Mucosa of rectum (tissue), 2 donors: ENCODE measurements around the gene LSMEM2.
A peak's percentile ranks its signal among the peaks of the same experiment; 100 is the strongest.

Source experiments
- H3K27ac ChIP-seq, 2 donors: one replicate each; pipeline ENCODE4 v1.7.0; 2013; ENCODE audit warnings: inconsistent platforms in 2 of 2, low read depth in 2 of 2, low read length in 2 of 2
- H3K27me3 ChIP-seq, 2 donors: one replicate each; pipeline ENCODE4 v1.7.0; 2013; ENCODE audit warnings: low read length in 2 of 2; ENCODE audit not compliant: control insufficient read depth in 2 of 2, insufficient read depth in 2 of 2
- H3K36me3 ChIP-seq, 2 donors: one replicate each; pipeline ENCODE4 v1.7.0; 2013; ENCODE audit warnings: low read length in 2 of 2; ENCODE audit not compliant: control insufficient read depth in 2 of 2, insufficient read depth in 2 of 2
- H3K4me1 ChIP-seq, 2 donors: one replicate each; pipeline ENCODE4 v1.7.0; 2013; ENCODE audit warnings: low read length in 2 of 2, mild to moderate bottlenecking in 1 of 2; ENCODE audit not compliant: control insufficient read depth in 2 of 2, insufficient read depth in 2 of 2
- H3K4me3 ChIP-seq, 2 donors: one replicate each; pipeline ENCODE4 v1.7.0; 2013; ENCODE audit warnings: low read length in 2 of 2
- H3K9ac ChIP-seq, 2 donors: one replicate each; pipeline ENCODE4 v1.7.0; 2013; ENCODE audit warnings: low read length in 2 of 2, low read depth in 1 of 2, mild to moderate bottlenecking in 1 of 2
- H3K9me3 ChIP-seq, 2 donors: one replicate each; pipeline ENCODE4 v1.7.0; 2013; ENCODE audit warnings: low read length in 2 of 2; ENCODE audit not compliant: control insufficient read depth in 2 of 2
- donor health status: healthy.
- donor health status: Normal muscosa, but diverticular disease.

LSMEM2 gene

GRCh38 chr3:50263478-50264382, 15.2 kb upstream of the LSMEM2 start:
- peaks cover 50 to 53% of the 10 kb centered on the region in 2 donors for H3K4me1 ChIP-seq
- peak overlapping the region; percentile 40 to 96 for H3K27ac ChIP-seq
- H3K36me3 ChIP-seq: peaks cover 0 to 1% of the 10 kb centered on the region in 2 donors
- no peak overlapping the region for H3K4me3 ChIP-seq
- no peak overlapping the region for H3K9ac ChIP-seq
- H3K27me3 ChIP-seq: no peaks in the 10 kb centered on the region
- no peaks in the 10 kb centered on the region for H3K9me3 ChIP-seq

GRCh38 chr3:50264383-50264963, 14.4 kb upstream of the LSMEM2 start:
- H3K9ac ChIP-seq: peak overlapping the region; percentile 24 to 36
- no peak overlapping the region for H3K4me3 ChIP-seq
- no peaks in the 10 kb centered on the region for H3K27me3 ChIP-seq
- peaks cover 54 to 58% of the 10 kb centered on the region in 2 donors for H3K4me1 ChIP-seq
- H3K27ac ChIP-seq: peak overlapping the region; percentile 96 to 97
- H3K36me3 ChIP-seq: no peaks in the 10 kb centered on the region
- H3K9me3 ChIP-seq: no peaks in the 10 kb centered on the region

GRCh38 chr3:50264964-50265485, 13.9 kb upstream of the LSMEM2 start:
- no peak overlapping the region for H3K4me3 ChIP-seq
- peak overlapping the region; percentile 96 to 97 for H3K27ac ChIP-seq
- no peaks in the 10 kb centered on the region for H3K36me3 ChIP-seq
- no peaks in the 10 kb centered on the region for H3K27me3 ChIP-seq
- H3K4me1 ChIP-seq: peaks cover 57 to 61% of the 10 kb centered on the region in 2 donors
- H3K9me3 ChIP-seq: no peaks in the 10 kb centered on the region
- H3K9ac ChIP-seq: peak overlapping the region in 1 of 2 donors; percentile 36

DNA sequence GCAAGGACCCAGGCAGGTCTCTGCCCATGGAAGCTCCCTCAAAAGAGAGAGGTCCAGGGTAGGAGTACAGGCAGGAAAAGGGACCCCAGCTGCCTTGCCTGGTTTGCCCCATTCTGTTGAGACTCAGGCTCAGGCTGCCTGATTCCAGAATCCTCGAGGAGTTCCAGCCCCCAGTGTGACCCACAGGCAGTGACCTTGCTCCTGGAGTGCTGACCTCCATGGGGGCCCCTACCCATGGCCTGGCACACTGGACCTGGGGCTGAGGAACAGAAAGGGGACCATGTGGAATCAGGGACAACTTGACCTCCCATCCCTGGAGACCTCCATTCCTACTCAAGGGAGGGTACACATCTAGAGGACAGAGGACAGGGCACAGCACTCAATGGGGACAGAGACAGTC, 13.3 kb upstream of the LSMEM2 start:
- Histone ChIP-seq H3K4me3 (no peak overlapping the region), H3K9me3 (no peaks in the 10 kb centered on the region), H3K27ac (peak overlapping the region; percentile 96 to 97), H3K4me1 (peaks cover 57 to 63% of the 10 kb centered on the region in 2 donors), H3K36me3 (no peaks in the 10 kb centered on the region), H3K27me3 (no peaks in the 10 kb centered on the region), H3K9ac (peak overlapping the region in 1 of 2 donors; percentile 36)

GRCh38 chr3:50266017-50266416, 12.9 kb upstream of the LSMEM2 start:
- Histone ChIP-seq H3K36me3 (no peaks in the 10 kb centered on the region), H3K27ac (peak overlapping the region; percentile 96 to 97), H3K4me3 (peak overlapping the region in 1 of 2 donors; percentile 72)

DNA sequence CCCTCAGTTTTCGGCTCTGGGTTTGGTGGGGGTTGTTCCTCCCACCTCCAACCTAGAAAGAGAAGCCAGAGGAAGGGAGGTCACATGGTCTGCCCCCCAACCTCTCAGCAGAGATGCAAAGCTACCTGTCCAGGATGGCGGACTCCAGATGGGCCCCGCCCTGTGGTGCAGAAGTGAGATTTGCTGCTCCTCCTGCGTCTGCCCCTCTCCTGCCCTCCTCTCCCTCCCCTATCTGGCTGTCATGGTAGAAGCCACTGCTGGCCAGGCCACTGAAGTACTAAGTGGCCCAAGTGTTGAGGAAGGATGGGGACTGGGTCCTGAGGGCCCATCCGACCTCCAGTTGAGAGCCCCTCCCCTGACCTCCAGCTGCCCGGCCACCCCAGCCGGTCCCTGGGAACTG, 12.1 kb upstream of the LSMEM2 start:
- Histone ChIP-seq H3K9me3 (no peaks in the 10 kb centered on the region), H3K36me3 (peaks cover 0 to 3% of the 10 kb centered on the region in 2 donors), H3K9ac (peak overlapping the region; percentile 88 to 93), H3K4me1 (peaks cover 61 to 69% of the 10 kb centered on the region in 2 donors), H3K27me3 (no peaks in the 10 kb centered on the region), H3K27ac (peak overlapping the region; percentile 96 to 97), H3K4me3 (peak overlapping the region; percentile 63 to 72)

More at GRCh38 chr3:50266017-50266416, 12.9 kb upstream of the LSMEM2 start:
- Histone ChIP-seq H3K4me1 (peaks cover 57 to 63% of the 10 kb centered on the region in 2 donors), H3K9me3 (no peaks in the 10 kb centered on the region), H3K27me3 (no peaks in the 10 kb centered on the region), H3K9ac (peak overlapping the region in 1 of 2 donors; percentile 93)

DNA sequence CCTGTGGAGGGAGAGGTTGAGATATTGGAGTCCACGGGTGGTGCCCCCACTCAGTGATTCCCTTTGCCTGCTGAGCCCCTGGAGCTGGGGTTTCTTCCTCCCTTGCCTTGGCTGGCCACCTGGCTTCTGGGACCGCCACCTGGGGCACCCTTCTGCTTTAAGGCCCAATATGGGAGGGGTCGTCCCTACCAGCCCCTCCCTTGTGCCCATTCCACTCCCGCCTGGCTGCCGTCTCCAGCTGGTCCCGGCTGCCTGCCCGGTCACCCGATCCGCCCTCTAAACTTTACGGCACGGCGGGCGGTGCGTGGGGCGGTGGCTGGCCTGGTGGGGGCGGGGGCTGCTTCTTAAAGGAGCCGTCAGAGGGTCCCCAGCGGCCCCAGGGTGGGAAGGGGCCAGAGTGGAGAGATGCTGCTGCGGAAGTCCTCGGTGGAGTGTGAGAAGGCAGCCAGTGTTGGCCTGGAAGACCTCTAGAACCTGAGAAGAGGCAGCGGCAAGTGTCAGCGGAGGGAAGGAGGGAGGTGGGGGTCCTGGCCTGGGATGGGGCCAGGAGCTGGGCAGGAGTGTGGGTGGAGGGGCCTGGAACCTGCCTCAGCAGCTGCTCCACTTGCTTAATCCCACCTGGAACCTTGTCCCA, 11.5 kb upstream of the LSMEM2 start:
- H3K9ac ChIP-seq: peak overlapping the region; percentile 88 to 93
- peak overlapping the region; percentile 96 to 97 for H3K27ac ChIP-seq
- peak overlapping the region; percentile 63 to 79 for H3K4me3 ChIP-seq
- H3K9me3 ChIP-seq: no peaks in the 10 kb centered on the region
- H3K4me1 ChIP-seq: peaks cover 62 to 69% of the 10 kb centered on the region in 2 donors
- H3K36me3 ChIP-seq: peaks cover 0 to 3% of the 10 kb centered on the region in 2 donors
- no peaks in the 10 kb centered on the region for H3K27me3 ChIP-seq

GRCh38 chr3:50268276-50268675, 10.6 kb upstream of the LSMEM2 start:
- peak overlapping the region; percentile 75 to 93 for H3K9ac ChIP-seq
- peak overlapping the region; percentile 96 to 97 for H3K27ac ChIP-seq
- H3K4me3 ChIP-seq: peak overlapping the region; percentile 71 to 79
- no peaks in the 10 kb centered on the region for H3K9me3 ChIP-seq
- H3K36me3 ChIP-seq: peaks cover 0 to 3% of the 10 kb centered on the region in 2 donors
- peaks cover 66 to 75% of the 10 kb centered on the region in 2 donors for H3K4me1 ChIP-seq
- no peaks in the 10 kb centered on the region for H3K27me3 ChIP-seq

GRCh38 chr3:50268703-50269451, 10.0 kb upstream of the LSMEM2 start, which contains the start of gene SEMA3B:
TSS of gene SEMA3B (plus strand) at chr3:50269147. CDS start at chr3:50269241, 94 bp downstream.
- Histone ChIP-seq H3K4me1 (peaks cover 70 to 79% of the 10 kb centered on the region in 2 donors), H3K27me3 (peaks cover 0 to 1% of the 10 kb centered on the region in 2 donors), H3K9ac (peak within 1 kb of the TSS; percentile 93 to 94), H3K4me3 (peak within 1 kb of the TSS; percentile 71 to 79), H3K27ac (peak within 1 kb of the TSS; percentile 96 to 97), H3K36me3 (peaks cover 0 to 3% of the 10 kb centered on the region in 2 donors), H3K9me3 (no peaks in the 10 kb centered on the region)
